Left cardiac atrium (tissue), 4 donors: ENCODE measurements around the gene KLK2. TPM values are rescaled to one million over a fixed set of nuclear protein-coding genes. Genes with fewer than 3 reads are reported as not detected.

ENCODE experiments used
- ATAC-seq, 2 donors: fragments of 200-7000 bp; cut with Tn5 transposase; one replicate each; pipeline ENCODE4 v1.9.1; 2020; ENCODE audit warnings: mild to moderate bottlenecking in 2 of 2, moderate library complexity in 2 of 2
- DNase-seq: peaks from one replicate; pipeline ENCODE4 v3.0.0-alpha.2; 2020
- intact Hi-C, 2 donors: fragments of 100-400 bp; cut with DNase I; formaldehyde crosslinking; loops; one replicate each; pipeline versions ENCODE4 v1.14.1 to v1.15.1; 2022 to 2023
- total RNA-seq, 2 donors: library from RNA; stranded (reverse); fragmentation: NEBNext Ultra II Directional; extraction: Animal tissue kit (Norgen Biotek cat#: 25700); gene quantifications; one replicate each; pipeline ENCODE4 v1.2.1, GENCODE V29; 2021
- donor health status: DM: no; HTN: yes; CAD: no.
- donor health status: DM: no; HTN: yes; CAD: no; lungs with severe emphysema.
- donor health status: DM: yes; HTN: yes; CAD: no.
- donor health status: Dilated cardiomyopathy.

The KLK2 gene
- total RNA-seq, 2 donors from 2014 or later: not detected

DNA sequence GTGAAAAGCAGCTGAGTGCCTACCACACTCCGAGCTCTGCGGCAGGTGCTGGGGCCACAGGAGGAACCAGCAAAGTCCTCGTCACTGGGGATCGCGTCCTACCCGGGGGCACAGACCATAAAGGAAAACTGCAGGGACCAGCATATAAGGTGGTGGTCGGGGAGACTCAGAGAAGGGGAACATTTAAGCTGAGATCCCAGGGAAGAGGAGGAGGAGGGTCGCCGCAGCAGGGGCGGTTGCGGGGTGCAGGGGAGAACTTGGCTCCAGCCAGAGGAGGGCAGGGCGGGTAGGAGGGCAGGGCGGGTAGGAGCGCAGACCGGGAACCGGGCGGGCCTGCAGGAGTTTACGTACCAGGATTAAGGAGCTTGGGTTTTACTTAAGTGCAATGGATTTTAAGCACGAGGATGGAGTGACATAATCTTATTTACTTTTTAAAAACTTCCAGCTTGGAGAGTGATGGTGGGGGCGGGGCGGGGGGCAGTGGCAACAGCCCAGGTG is 38.9 kb downstream of the KLK2 start:
- ATAC-seq: no peak
- intact Hi-C loops: no loop called here
- DNase-seq: no peak

DNA sequence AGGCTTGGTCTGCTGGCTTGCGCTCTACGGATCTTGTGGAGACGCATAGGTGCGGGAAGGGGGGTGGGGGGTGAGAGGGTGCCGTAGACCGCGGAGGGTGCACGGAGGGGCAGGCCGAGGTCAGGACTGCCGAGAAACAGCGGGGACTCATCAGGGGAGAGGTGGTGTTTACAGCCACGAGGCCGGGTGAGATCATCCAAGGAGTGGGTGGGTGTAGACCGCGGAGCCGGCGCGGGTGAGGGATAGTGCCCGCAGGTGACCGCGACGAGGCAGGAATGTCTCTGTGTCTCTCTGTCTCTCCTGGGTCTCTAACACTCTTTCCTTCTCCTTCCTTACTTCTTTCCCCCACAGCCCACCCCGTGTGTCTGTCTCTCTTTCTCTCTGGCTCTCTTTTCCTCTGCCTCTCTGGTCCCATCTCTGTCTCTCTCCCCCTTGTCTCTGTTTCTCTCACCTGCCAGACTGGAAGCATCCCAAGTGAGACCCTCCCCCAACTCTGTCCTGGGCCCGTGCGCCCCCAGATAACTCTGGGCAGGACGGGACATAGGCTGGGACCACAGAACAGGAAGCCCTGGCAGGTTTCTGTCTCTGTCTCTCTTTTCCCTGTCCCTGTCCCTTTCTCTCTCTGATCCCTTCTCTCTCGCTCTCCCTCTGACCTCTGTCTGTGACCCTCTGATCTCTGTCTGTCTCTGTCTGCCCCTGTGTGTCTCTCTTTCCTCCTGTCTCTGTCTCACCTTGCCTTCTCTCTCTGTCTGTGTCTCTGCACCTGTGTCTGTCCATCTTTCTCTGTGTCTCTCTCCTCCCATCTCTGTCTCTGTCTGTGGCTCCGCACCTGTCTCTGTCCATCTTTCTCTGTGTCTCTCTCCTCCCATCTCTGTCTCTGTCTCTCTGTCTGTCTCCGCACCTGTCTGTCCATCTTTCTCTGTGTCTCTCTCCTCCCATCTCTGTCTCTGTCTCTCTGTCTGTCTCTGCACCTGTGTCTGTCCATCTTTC is 39.8 kb downstream of the KLK2 start:
- DNase-seq (no peak), ATAC-seq (no peak)
- intact Hi-C loops: no loop called here

DNA sequence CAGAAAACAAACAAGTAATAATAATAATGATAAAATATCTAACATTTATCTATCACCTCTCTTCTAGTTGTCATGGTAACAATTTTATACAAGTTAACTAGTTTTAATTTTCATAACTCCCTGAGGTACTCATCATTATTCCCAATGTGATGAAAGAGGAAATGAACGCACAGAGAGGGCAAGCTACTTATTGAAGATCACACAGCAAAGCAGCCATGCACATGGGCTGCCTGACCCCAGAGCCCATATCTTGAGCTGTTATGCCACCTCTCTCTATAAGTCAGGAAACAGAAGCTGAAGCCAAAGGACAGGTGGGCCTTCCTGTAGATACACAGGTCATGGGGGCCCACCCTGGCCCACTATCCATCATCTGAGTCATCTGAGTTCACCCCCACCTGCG is 42.8 kb downstream of the KLK2 start:
- ATAC-seq (no peak), DNase-seq (no peak)
- intact Hi-C loops: no loop called here

DNA sequence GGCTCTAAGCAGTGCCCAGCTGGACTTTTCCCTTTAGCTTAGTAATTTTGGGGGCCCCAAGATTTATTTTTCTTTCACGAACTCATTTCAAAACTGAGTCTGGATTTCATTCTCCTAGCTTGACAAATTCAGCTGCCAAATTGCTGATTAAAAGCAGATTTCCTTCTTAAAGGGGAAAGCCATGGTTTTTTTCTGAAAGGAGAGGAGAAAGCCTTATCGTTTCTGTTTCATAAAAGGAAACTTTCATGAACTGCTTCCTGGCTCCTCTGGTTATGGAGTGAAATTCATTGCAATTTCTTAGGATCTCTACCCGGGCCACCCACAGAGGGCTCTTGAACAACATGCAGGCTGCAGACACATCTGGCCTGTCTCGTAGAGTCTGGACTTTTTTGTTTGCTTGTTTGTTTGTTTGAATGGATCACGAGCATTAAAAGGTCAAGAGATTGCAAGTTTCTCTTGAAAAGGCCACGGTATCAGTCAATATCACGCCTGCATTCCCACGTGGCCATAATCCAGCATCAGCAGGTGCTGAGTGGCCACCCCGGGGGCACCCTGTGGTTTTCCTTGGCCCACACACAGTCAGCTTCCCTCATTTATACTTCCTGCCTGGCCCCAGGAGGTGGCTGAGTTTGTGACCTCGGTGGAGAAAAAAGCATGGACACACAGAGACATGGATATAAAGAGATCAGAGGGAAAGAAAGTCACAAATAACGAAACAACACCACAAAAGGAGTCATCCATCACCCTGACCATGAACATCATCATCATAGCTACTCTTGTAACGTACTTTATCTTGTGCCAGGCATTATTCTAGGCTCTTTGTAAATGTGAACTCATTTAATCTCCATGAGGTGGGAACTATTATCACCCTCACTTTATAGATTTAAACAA is 48.4 kb downstream of the KLK2 start:
- ATAC-seq: no peak
- intact Hi-C loops: loop anchor here in 1 of 2 donors (10.0 kb wide), 2 partner anchors 387 to 557 kb away; partner anchors contain the start of gene NAPSA
- DNase-seq: no peak

DNA sequence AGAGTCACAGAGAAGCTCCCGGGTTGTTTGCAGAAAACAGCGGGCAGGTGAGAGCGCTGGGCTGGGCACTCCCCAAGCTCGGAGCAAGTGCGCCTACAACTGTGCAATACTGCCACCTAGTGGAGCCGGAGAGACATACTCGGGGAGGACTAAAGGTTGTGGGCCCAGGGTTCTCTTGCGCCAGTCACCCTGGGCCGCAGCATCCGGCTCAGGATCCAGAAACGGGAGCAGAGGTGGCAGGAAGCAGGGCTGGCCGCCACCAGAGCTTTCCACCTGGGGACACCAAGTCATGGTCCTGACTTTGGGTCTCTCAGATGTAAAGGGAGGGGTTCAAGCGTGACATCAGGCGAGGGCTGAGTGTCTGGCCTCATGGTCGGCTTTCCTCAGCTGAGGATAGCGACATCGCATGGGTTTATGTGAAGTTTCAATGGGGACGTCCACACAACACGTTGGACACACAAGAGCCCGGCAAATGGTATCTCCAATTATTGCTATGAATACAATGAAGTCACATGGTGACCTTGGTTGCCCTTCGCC is 49.1 kb downstream of the KLK2 start:
- peak; percentile 71 for DNase-seq
- intact Hi-C loops: loop anchor here in 1 of 2 donors (10.0 kb wide), 2 partner anchors 388 to 558 kb away; partner anchors contain the start of gene NAPSA
- ATAC-seq: peak; percentile 79 to 96

DNA sequence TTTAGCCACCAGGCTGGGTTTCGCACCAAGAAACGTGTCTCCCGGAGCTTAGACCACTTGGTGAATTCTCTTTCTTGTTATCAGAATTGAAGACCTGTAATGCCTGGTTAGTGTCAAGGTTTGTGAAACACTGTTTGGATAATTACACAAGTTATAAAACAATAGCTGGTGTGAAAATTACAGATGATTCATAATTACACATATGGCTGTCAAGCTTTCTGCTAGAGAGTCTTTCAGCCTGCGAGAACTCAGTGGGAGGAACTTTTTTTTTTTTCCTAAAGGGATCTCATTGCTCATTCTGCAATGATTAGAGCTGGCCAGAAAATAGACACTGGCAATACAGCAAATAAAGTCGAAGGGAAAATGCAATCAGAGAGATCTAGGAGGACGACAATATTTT is 51.3 kb downstream of the KLK2 start:
- intact Hi-C loops: loop anchor here in 1 of 2 donors (10.0 kb wide), 2 partner anchors 390 to 560 kb away; partner anchors contain the start of gene NAPSA
- DNase-seq: no peak
- no peak for ATAC-seq

DNA sequence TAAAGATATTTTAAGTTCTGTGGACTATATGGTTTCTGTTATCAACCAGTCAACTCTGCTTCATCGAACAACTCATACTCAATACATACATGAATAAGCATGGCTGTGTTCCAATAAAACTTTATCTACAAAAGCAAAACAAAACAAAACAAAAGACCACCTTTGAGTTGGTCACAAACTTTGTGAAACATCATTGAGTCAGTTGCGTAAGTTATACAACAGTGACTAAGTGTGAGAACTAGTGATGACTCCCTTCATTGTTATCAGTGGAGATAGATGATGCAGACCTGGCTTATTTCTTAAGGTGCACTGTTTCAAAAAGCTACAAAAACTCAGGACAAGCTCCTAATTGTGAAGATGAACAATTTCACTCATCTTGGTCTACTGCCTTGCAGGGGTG is 52.5 kb downstream of the KLK2 start:
- ATAC-seq: peak in 1 of 2 donors; percentile 35
- DNase-seq: no peak
- intact Hi-C loops: loop anchor here in 1 of 2 donors (5.0 to 10.0 kb wide), 3 partner anchors 172 to 561 kb away; partner anchors contain the start of gene NAPSA

DNA sequence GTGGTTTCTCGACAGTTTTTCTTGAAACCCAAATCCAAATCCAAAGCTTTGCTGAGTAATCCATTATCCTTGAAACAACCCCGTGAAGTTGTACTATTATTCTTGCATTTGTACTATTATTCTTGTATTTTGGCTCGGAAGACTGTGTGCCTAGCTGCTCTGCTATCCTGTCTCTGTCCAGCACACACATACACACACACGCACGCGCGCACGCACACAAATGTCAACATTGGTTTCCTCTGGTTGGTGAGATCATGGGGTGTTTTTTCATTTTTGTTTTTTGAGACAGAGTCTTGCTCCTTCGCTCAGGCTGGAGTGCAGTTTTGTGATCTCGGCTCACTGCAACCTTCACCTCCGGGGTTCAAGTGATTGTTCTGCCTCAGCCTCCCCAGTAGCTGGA is 52.9 kb downstream of the KLK2 start:
- ATAC-seq (no peak), DNase-seq (no peak)
- intact Hi-C loops: loop anchor here in 1 of 2 donors (5.0 to 10.0 kb wide), 3 partner anchors 171 to 561 kb away; partner anchors contain the start of gene NAPSA

DNA sequence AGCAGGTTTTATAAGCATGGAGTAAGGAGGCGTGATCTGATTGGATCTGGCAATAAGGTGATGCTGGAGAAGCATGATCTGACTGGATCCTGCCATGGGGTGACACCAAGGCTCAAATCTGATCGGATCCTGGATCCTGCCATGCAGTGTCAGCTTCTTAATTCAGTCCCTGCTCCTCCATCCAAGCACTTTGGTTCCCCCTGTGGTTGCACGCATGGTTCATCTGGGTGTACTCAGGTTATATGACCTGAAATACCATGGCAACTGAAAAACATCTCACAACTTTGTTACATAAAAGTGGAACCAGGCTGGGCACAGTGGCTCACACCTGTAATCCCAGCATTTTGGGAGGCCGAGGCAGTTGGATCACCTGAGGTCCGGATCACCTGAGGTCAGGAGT is 55.6 kb downstream of the KLK2 start:
- no peak for ATAC-seq
- intact Hi-C loops: loop anchor here in 1 of 2 donors (5.0 to 10.0 kb wide), 3 partner anchors 168 to 564 kb away; partner anchors contain the start of gene NAPSA
- no peak for DNase-seq

Other genes with a start within 250 kb of the KLK2 start
- under 1 TPM; 0.24 to 0.52 TPM for gene SYT3, start 233.6 kb upstream of the KLK2 start, total RNA-seq
- gene C19orf81, start 224.0 kb upstream of the KLK2 start, total RNA-seq: 1 to 10 TPM; 1.3 to 2.0 TPM
- gene SHANK1, start 153.6 kb upstream of the KLK2 start, total RNA-seq: 1 to 10 TPM in 1 of 2 donors, under 1 TPM in 1; 0.62 to 1.2 TPM
- 1 to 10 TPM; 8.4 to 9.6 TPM for gene CLEC11A, start 150.1 kb upstream of the KLK2 start, total RNA-seq
- gene GPR32, start 103.0 kb upstream of the KLK2 start, total RNA-seq: not detected
- not detected for gene ACP4, start 83.0 kb upstream of the KLK2 start, total RNA-seq
- under 1 TPM in 1 of 2 donors, not detected in 1; 0.27 TPM for gene KLK1, start 49.7 kb upstream of the KLK2 start, total RNA-seq
- gene KLK15, start 39.9 kb upstream of the KLK2 start, total RNA-seq: not detected
- gene KLK3, start 18.5 kb upstream of the KLK2 start, total RNA-seq: not detected
- not detected for gene KLK4, start 38.0 kb downstream of the KLK2 start, total RNA-seq
- gene KLK5, start 79.6 kb downstream of the KLK2 start, total RNA-seq: under 1 TPM in 1 of 2 donors, not detected in 1; 0.42 TPM
- gene KLK6, start 96.2 kb downstream of the KLK2 start, total RNA-seq: not detected
- under 1 TPM in 1 of 2 donors, not detected in 1; 0.16 TPM for gene KLK7, start 110.5 kb downstream of the KLK2 start, total RNA-seq
- gene KLK8, start 128.2 kb downstream of the KLK2 start, total RNA-seq: under 1 TPM in 1 of 2 donors, not detected in 1; 0.53 TPM
- gene KLK10, start 146.3 kb downstream of the KLK2 start, total RNA-seq: under 1 TPM; 0.26 to 0.32 TPM
- gene KLK11, start 153.2 kb downstream of the KLK2 start, total RNA-seq: 1 to 10 TPM; 1.7 to 2.6 TPM
- not detected for gene KLK12, start 161.6 kb downstream of the KLK2 start, total RNA-seq
- gene KLK13, start 191.7 kb downstream of the KLK2 start, total RNA-seq: under 1 TPM in 1 of 2 donors, not detected in 1; 0.65 TPM
- under 1 TPM; 0.21 to 0.31 TPM for gene KLK14, start 209.4 kb downstream of the KLK2 start, total RNA-seq
- 1 to 10 TPM; 5.3 to 6.0 TPM for gene CTU1, start 235.0 kb downstream of the KLK2 start, total RNA-seq